Spinal cord (tissue), 10 donors: Measurements from ENCODE around the gene YIPF5. TPM values are rescaled to one million over a fixed set of nuclear protein-coding genes. Genes with fewer than 3 reads are reported as not detected.

Experiments used
- DNase-seq, 6 donors: peaks; one replicate each; pipeline versions ENCODE4 v3.0.0 to v3.0.0-alpha.2; 2013 to 2015; ENCODE audit warnings: low spot score in 6 of 6, low read depth in 4 of 6
- H3K27ac ChIP-seq: one replicate; pipeline ENCODE4 v1.5.1; 2013; ENCODE audit warnings: low read depth, low read length, control low read depth
- H3K27me3 ChIP-seq: one replicate; pipeline ENCODE4 v1.6.1; 2013; ENCODE audit warnings: low read length; ENCODE audit not compliant: control insufficient read depth, insufficient read depth
- H3K36me3 ChIP-seq: one replicate; pipeline ENCODE4 v1.6.1; 2013; ENCODE audit warnings: low read length; ENCODE audit not compliant: control insufficient read depth, insufficient read depth
- H3K4me1 ChIP-seq: one replicate; pipeline ENCODE4 v1.6.1; 2013; ENCODE audit warnings: low read length; ENCODE audit not compliant: control insufficient read depth, insufficient read depth
- H3K4me3 ChIP-seq: one replicate; pipeline ENCODE4 v1.5.1; 2013; ENCODE audit warnings: low read depth, low read length, control low read depth
- H3K9me3 ChIP-seq: one replicate; pipeline ENCODE4 v1.6.1; 2013; ENCODE audit warnings: low read length; ENCODE audit not compliant: control insufficient read depth, insufficient read depth
- WGBS: methylation state at CpG from one replicate; pipeline ENCODE4 v1.1.5; 2013; ENCODE audit warnings: missing lambda C conversion rate; ENCODE audit not compliant: insufficient coverage; 5-methylcytosine and 5-hydroxymethylcytosine counted together
- polyA plus RNA-seq, 2 donors: library from polyadenylated mRNA; unstranded; fragments of 120-200 nt; gene quantifications; one replicate each; pipeline ENCODE4 v1.2.1, GENCODE V29; 2013; ENCODE audit not compliant: insufficient read length in 2 of 2
- total RNA-seq, 2 donors: library from RNA; depleted of rRNA in 1 of 2; stranded (reverse); fragments of 120-200 nt in 1 of 2; fragments of >200 nt in 1 of 2; gene quantifications; one replicate each; pipeline versions ENCODE4 v1.2.3 to v1.2.4, GENCODE V29; 2013 to 2014
- donor health status: healthy.

The YIPF5 gene
- total and polyA plus RNA-seq, 4 donors: 37.5 to 82.1 (median 57.6) TPM

- DNase-seq: peak in 2 of 6 donors; percentile 53 to 63
- no CpG with 5 or more reads among the region's 2 CpGs for WGBS
- no peak overlapping the region for H3K4me3 ChIP-seq
- H3K9me3 ChIP-seq: no peaks in the 10 kb centered on the region
- no peaks in the 10 kb centered on the region for H3K27me3 ChIP-seq
- H3K27ac ChIP-seq: no peak overlapping the region
- no peaks in the 10 kb centered on the region for H3K4me1 ChIP-seq
- H3K36me3 ChIP-seq: no peaks in the 10 kb centered on the region
Observed at GRCh38 chr5:144134194-144134826, 36.1 kb downstream of the YIPF5 start.

- H3K36me3 ChIP-seq: no peaks in the 10 kb centered on the region
- no peaks in the 10 kb centered on the region for H3K27me3 ChIP-seq
- H3K4me1 ChIP-seq: no peaks in the 10 kb centered on the region
- 100% methylated on average over 2 of the region's 4 CpGs for WGBS
- H3K4me3 ChIP-seq: no peak overlapping the region
- no peak for DNase-seq
- no peak overlapping the region for H3K27ac ChIP-seq
- H3K9me3 ChIP-seq: no peaks in the 10 kb centered on the region
Observed at GRCh38 chr5:144133050-144133633, 37.3 kb downstream of the YIPF5 start.

- no CpG with 5 or more reads among the region's 4 CpGs for WGBS
- DNase-seq: no peak
- Histone ChIP-seq H3K9me3 (no peaks in the 10 kb centered on the region), H3K27ac (no peak overlapping the region), H3K4me1 (no peaks in the 10 kb centered on the region), H3K36me3 (no peaks in the 10 kb centered on the region), H3K4me3 (no peak overlapping the region), H3K27me3 (no peaks in the 10 kb centered on the region)
Observed at GRCh38 chr5:144131261-144131660, 39.2 kb downstream of the YIPF5 start.

- Histone ChIP-seq H3K27ac (no peak overlapping the region), H3K36me3 (no peaks in the 10 kb centered on the region), H3K4me1 (peaks cover 6% of the 10 kb centered on the region), H3K9me3 (no peaks in the 10 kb centered on the region), H3K4me3 (no peak overlapping the region), H3K27me3 (no peaks in the 10 kb centered on the region)
- WGBS: 85% methylated on average over 1 of the region's 4 CpGs
- peak in 1 of 6 donors; percentile 60 for DNase-seq
Observed at GRCh38 chr5:144130306-144130705, 40.2 kb downstream of the YIPF5 start.

- Histone ChIP-seq H3K27me3 (no peaks in the 10 kb centered on the region), H3K27ac (no peak overlapping the region)
- no peak for DNase-seq
Observed at GRCh38 chr5:144128844-144129243, 41.6 kb downstream of the YIPF5 start.

GRCh38 chr5:144126707-144127106, 43.8 kb downstream of the YIPF5 start:
- Histone ChIP-seq H3K27me3 (no peaks in the 10 kb centered on the region), H3K4me3 (no peak overlapping the region), H3K27ac (no peak overlapping the region), H3K9me3 (no peaks in the 10 kb centered on the region), H3K4me1 (peaks cover 6% of the 10 kb centered on the region), H3K36me3 (no peaks in the 10 kb centered on the region)
- 88% methylated on average over 3 of the region's 4 CpGs for WGBS
- no peak for DNase-seq

More at GRCh38 chr5:144128844-144129243, 41.6 kb downstream of the YIPF5 start:
- Histone ChIP-seq H3K4me1 (peaks cover 6% of the 10 kb centered on the region), H3K36me3 (no peaks in the 10 kb centered on the region), H3K9me3 (no peaks in the 10 kb centered on the region), H3K4me3 (no peak overlapping the region)
- WGBS: 72% methylated on average over 3 of the region's 4 CpGs

GRCh38 chr5:144125163-144125726, 45.2 kb downstream of the YIPF5 start:
- Histone ChIP-seq H3K4me1 (peaks cover 6% of the 10 kb centered on the region), H3K27ac (no peak overlapping the region), H3K9me3 (no peaks in the 10 kb centered on the region), H3K27me3 (no peaks in the 10 kb centered on the region), H3K4me3 (no peak overlapping the region), H3K36me3 (no peaks in the 10 kb centered on the region)
- DNase-seq: no peak
- WGBS: 54% methylated on average over 3 of the region's 4 CpGs

- DNase-seq: no peak
- WGBS: no CpG with 5 or more reads among the region's 3 CpGs
- H3K27me3 ChIP-seq: no peaks in the 10 kb centered on the region
Observed at GRCh38 chr5:144122641-144123040, 47.8 kb downstream of the YIPF5 start.

GRCh38 chr5:144122081-144122480, 48.4 kb downstream of the YIPF5 start:
- Histone ChIP-seq H3K4me3 (no peak overlapping the region), H3K36me3 (no peaks in the 10 kb centered on the region), H3K27ac (no peak overlapping the region)

More at GRCh38 chr5:144122641-144123040, 47.8 kb downstream of the YIPF5 start:
- H3K4me1 ChIP-seq: peaks cover 6% of the 10 kb centered on the region
- no peaks in the 10 kb centered on the region for H3K9me3 ChIP-seq
- no peak overlapping the region for H3K4me3 ChIP-seq
- no peak overlapping the region for H3K27ac ChIP-seq
- no peaks in the 10 kb centered on the region for H3K36me3 ChIP-seq

GRCh38 chr5:144121577-144121976, 48.9 kb downstream of the YIPF5 start:
- no peaks in the 10 kb centered on the region for H3K9me3 ChIP-seq
- WGBS: no CpG with 5 or more reads among the region's 1 CpG
- no peaks in the 10 kb centered on the region for H3K27me3 ChIP-seq
- no peak overlapping the region for H3K4me3 ChIP-seq
- H3K36me3 ChIP-seq: no peaks in the 10 kb centered on the region
- peaks cover 6% of the 10 kb centered on the region for H3K4me1 ChIP-seq
- no peak overlapping the region for H3K27ac ChIP-seq
- no peak for DNase-seq

More at GRCh38 chr5:144122081-144122480, 48.4 kb downstream of the YIPF5 start:
- no peak for DNase-seq
- Histone ChIP-seq H3K4me1 (peaks cover 6% of the 10 kb centered on the region), H3K27me3 (no peaks in the 10 kb centered on the region), H3K9me3 (no peaks in the 10 kb centered on the region)
- no CpG with 5 or more reads among the region's 2 CpGs for WGBS
